ENCODE data around the gene LCORL.

The LCORL gene

GRCh38 chr4:17956245-17956644, 65.3 kb downstream of the LCORL start:
- Histone ChIP-seq H2AFZ (ENCODE audit: low read depth, low read length) (no peak overlapping the region), H3K9me3 (ENCODE audit: low read length) (peaks cover 2% of the 10 kb centered on the region), H3K4me3 (ENCODE audit: low read length) (no peak overlapping the region), H3K36me3 (ENCODE audit: insufficient read depth, low read length) (peaks cover 58% of the 10 kb centered on the region), H3K27me3 (ENCODE audit: insufficient read depth, low read length) (no peaks in the 10 kb centered on the region), H3K4me1 (ENCODE audit: insufficient read depth, low read length) (no peaks in the 10 kb centered on the region)

DNA sequence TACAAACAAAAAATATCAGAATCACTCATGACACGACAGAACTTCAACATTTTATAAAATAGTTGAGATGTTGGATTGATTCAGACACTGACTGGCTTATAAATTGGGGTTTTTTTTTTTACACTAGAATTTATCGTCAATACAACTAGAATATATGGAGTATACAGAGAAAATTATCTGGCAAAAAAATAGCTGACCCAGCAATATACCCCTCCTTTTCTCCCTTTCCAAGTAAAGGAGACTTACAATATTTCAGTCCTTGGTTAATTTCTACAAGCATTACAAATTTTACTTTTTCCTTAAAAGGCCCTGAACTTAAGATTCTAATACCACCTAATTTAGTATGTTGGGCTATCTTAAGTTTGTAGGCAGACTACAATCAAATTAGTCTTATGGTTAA, 76.3 kb downstream of the LCORL start:
- Histone ChIP-seq H3K4me3 (ENCODE audit: low read length) (no peak overlapping the region), H3K9me3 (ENCODE audit: low read length) (no peaks in the 10 kb centered on the region)

GRCh38 chr4:17941731-17942130, 79.8 kb downstream of the LCORL start:
- Histone ChIP-seq H3K4me3 (ENCODE audit: low read length) (no peak overlapping the region), H3K4me1 (ENCODE audit: insufficient read depth, low read length) (no peaks in the 10 kb centered on the region), H3K9me3 (ENCODE audit: low read length) (no peaks in the 10 kb centered on the region), H3K27me3 (ENCODE audit: insufficient read depth, low read length) (no peaks in the 10 kb centered on the region), H2AFZ (ENCODE audit: low read depth, low read length) (no peak overlapping the region), H3K36me3 (ENCODE audit: insufficient read depth, low read length) (no peaks in the 10 kb centered on the region)

More for the DNA sequence above, 76.3 kb downstream of the LCORL start:
- Histone ChIP-seq H3K36me3 (ENCODE audit: insufficient read depth, low read length) (peaks cover 9% of the 10 kb centered on the region), H2AFZ (ENCODE audit: low read depth, low read length) (no peak overlapping the region), H3K4me1 (ENCODE audit: insufficient read depth, low read length) (no peaks in the 10 kb centered on the region), H3K27me3 (ENCODE audit: insufficient read depth, low read length) (no peaks in the 10 kb centered on the region)

DNA sequence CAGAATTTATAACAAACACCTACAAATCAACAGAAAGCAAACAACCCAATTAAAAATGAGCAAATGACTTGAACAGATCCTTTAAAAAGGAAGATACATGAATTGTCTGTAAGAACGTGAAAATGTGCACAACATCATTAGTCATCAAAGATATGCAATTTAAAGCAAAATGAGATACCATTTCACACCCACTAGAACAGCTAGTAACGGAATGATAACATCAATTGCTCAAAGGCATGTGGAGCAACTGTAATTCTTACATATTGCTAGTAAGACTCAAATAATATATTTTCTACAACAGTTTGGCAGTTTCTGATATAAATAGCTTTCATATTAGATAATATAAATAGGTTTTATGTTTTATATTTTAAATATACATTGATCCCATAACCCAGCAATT, 82.5 kb downstream of the LCORL start:
- Histone ChIP-seq H3K4me3 (ENCODE audit: low read length) (no peak overlapping the region), H3K36me3 (ENCODE audit: insufficient read depth, low read length) (no peaks in the 10 kb centered on the region), H3K9me3 (ENCODE audit: low read length) (peaks cover 3% of the 10 kb centered on the region), H2AFZ (ENCODE audit: low read depth, low read length) (no peak overlapping the region), H3K27me3 (ENCODE audit: insufficient read depth, low read length) (no peaks in the 10 kb centered on the region), H3K4me1 (ENCODE audit: insufficient read depth, low read length) (no peaks in the 10 kb centered on the region)

GRCh38 chr4:17934286-17934685, 87.3 kb downstream of the LCORL start:
- no peak overlapping the region for H2AFZ ChIP-seq (ENCODE audit: low read depth, low read length)
- no peaks in the 10 kb centered on the region for H3K36me3 ChIP-seq (ENCODE audit: insufficient read depth, low read length)
- H3K4me3 ChIP-seq (ENCODE audit: low read length) = no peak overlapping the region
- peaks cover 3% of the 10 kb centered on the region for H3K9me3 ChIP-seq (ENCODE audit: low read length)
- no peaks in the 10 kb centered on the region for H3K27me3 ChIP-seq (ENCODE audit: insufficient read depth, low read length)
- H3K4me1 ChIP-seq (ENCODE audit: insufficient read depth, low read length) = no peaks in the 10 kb centered on the region

- peaks cover under 1% of the 10 kb centered on the region for H3K36me3 ChIP-seq (ENCODE audit: insufficient read depth, low read length)
Observed at GRCh38 chr4:17933126-17933525, 88.4 kb downstream of the LCORL start.

GRCh38 chr4:17932041-17932440, 89.5 kb downstream of the LCORL start:
- Histone ChIP-seq H3K4me3 (ENCODE audit: low read length) (no peak overlapping the region), H3K36me3 (ENCODE audit: insufficient read depth, low read length) (peaks cover 6% of the 10 kb centered on the region), H3K4me1 (ENCODE audit: insufficient read depth, low read length) (no peaks in the 10 kb centered on the region), H3K27me3 (ENCODE audit: insufficient read depth, low read length) (no peaks in the 10 kb centered on the region), H2AFZ (ENCODE audit: low read depth, low read length) (no peak overlapping the region), H3K9me3 (ENCODE audit: low read length) (peaks cover 6% of the 10 kb centered on the region)

More at GRCh38 chr4:17933126-17933525, 88.4 kb downstream of the LCORL start:
- no peak overlapping the region for H2AFZ ChIP-seq (ENCODE audit: low read depth, low read length)
- H3K4me3 ChIP-seq (ENCODE audit: low read length) = no peak overlapping the region
- H3K4me1 ChIP-seq (ENCODE audit: insufficient read depth, low read length) = no peaks in the 10 kb centered on the region
- H3K27me3 ChIP-seq (ENCODE audit: insufficient read depth, low read length) = no peaks in the 10 kb centered on the region
- peaks cover 3% of the 10 kb centered on the region for H3K9me3 ChIP-seq (ENCODE audit: low read length)

DNA sequence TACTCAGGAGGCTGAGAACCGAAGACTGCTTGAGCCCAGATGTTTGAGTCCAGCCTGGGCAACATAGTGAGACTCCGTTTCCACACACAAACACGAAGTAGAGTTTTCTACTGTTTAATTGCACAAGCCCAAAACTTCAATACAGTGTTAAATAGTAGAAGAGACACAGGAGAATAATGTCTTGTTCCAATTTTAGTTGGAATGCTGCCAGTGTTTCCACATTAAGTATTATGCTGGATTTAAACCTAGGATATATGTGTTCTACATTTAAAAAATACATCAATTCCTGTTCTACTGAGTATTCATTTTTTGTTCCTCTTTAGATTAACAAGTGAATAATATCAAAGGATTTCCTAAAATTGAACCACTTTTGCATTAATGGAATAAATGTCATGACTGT, 91.3 kb downstream of the LCORL start:
- Histone ChIP-seq H3K4me1 (ENCODE audit: insufficient read depth, low read length) (no peaks in the 10 kb centered on the region), H3K36me3 (ENCODE audit: insufficient read depth, low read length) (peaks cover 6% of the 10 kb centered on the region), H2AFZ (ENCODE audit: low read depth, low read length) (no peak overlapping the region), H3K27me3 (ENCODE audit: insufficient read depth, low read length) (no peaks in the 10 kb centered on the region), H3K4me3 (ENCODE audit: low read length) (no peak overlapping the region), H3K9me3 (ENCODE audit: low read length) (peaks cover 3% of the 10 kb centered on the region)

GRCh38 chr4:17924189-17924588, 97.4 kb downstream of the LCORL start:
- Histone ChIP-seq H2AFZ (ENCODE audit: low read depth, low read length) (no peak overlapping the region), H3K27me3 (ENCODE audit: insufficient read depth, low read length) (no peaks in the 10 kb centered on the region), H3K4me1 (ENCODE audit: insufficient read depth, low read length) (no peaks in the 10 kb centered on the region), H3K36me3 (ENCODE audit: insufficient read depth, low read length) (peaks cover 6% of the 10 kb centered on the region), H3K4me3 (ENCODE audit: low read length) (no peak overlapping the region), H3K9me3 (ENCODE audit: low read length) (peaks cover 3% of the 10 kb centered on the region)

DNA sequence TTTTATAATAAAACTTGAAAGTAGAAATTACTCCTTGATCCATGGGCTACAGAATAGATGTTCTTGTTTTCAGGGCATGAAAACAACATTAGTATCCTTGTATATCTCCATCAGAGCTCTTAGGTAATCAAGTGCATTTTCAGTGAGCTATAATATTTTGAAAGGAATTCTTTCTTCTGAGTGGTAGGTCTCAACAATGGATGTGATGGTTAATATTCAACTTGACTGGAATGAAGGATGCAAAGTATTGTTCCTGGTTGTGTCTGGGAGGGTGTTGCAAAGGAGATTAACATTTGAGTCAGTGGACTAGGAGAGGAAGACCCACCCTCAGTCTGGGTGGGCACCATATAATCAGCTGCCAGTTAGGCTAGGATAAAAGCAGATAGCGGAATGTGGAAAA, 100.1 kb downstream of the LCORL start:
- no peak overlapping the region for H2AFZ ChIP-seq (ENCODE audit: low read depth, low read length)
- H3K9me3 ChIP-seq (ENCODE audit: low read length) = no peaks in the 10 kb centered on the region
- no peaks in the 10 kb centered on the region for H3K4me1 ChIP-seq (ENCODE audit: insufficient read depth, low read length)
- H3K4me3 ChIP-seq (ENCODE audit: low read length) = no peak overlapping the region
- no peaks in the 10 kb centered on the region for H3K27me3 ChIP-seq (ENCODE audit: insufficient read depth, low read length)
- H3K36me3 ChIP-seq (ENCODE audit: insufficient read depth, low read length) = no peaks in the 10 kb centered on the region

- Histone ChIP-seq H3K4me1 (ENCODE audit: insufficient read depth, low read length) (no peaks in the 10 kb centered on the region), H3K4me3 (ENCODE audit: low read length) (no peak overlapping the region), H3K9me3 (ENCODE audit: low read length) (no peaks in the 10 kb centered on the region), H3K36me3 (ENCODE audit: insufficient read depth, low read length) (no peaks in the 10 kb centered on the region), H3K27me3 (ENCODE audit: insufficient read depth, low read length) (no peaks in the 10 kb centered on the region), H2AFZ (ENCODE audit: low read depth, low read length) (no peak overlapping the region)
Observed at GRCh38 chr4:17920681-17921080, 100.9 kb downstream of the LCORL start.

DNA sequence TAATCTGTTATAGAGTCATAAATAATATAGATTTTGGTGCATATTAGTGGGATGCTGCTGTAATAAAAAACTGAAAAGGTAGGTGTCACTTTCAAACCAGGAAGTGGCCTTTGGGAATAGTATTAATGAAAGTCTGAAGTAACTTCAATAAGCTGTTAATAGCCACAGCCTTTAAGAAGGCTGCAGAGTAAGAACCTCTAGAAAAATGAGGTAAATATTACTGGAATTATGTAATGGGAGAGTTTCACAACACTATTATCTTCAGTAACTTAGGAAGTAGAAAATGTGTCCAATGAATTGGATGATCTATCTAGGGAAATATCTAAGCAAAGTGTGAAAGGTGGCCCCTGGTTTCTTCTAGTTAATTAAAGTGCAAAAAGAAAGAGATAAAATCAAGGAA, 106.1 kb downstream of the LCORL start:
- peaks cover 9% of the 10 kb centered on the region for H3K36me3 ChIP-seq (ENCODE audit: insufficient read depth, low read length)
- H3K4me1 ChIP-seq (ENCODE audit: insufficient read depth, low read length) = no peaks in the 10 kb centered on the region
- no peak overlapping the region for H2AFZ ChIP-seq (ENCODE audit: low read depth, low read length)
- H3K4me3 ChIP-seq (ENCODE audit: low read length) = no peak overlapping the region
- no peaks in the 10 kb centered on the region for H3K27me3 ChIP-seq (ENCODE audit: insufficient read depth, low read length)
- H3K9me3 ChIP-seq (ENCODE audit: low read length) = no peaks in the 10 kb centered on the region

DNA sequence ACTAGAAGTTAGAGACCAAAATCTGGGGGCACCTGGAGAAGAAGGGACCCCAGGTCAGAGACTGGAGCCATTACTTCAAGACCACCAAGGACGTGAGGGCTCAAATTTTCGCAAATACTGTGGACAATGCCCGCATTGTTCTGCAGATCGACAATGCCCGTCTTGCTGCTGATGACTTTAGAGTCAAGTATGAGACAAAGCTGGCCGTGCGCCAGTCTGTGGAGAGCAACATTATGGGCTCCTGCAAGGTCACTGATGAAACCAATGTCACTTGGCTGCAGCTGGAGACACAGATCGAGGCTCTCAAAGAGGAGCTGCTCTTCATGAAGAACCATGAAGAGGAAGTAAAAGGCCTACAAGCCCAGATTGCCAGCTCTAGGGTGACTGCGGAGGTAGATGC, 109.5 kb downstream of the LCORL start:
- no peak overlapping the region for H3K4me3 ChIP-seq (ENCODE audit: low read length)
- H3K4me1 ChIP-seq (ENCODE audit: insufficient read depth, low read length) = no peaks in the 10 kb centered on the region
- no peak overlapping the region for H2AFZ ChIP-seq (ENCODE audit: low read depth, low read length)
- H3K36me3 ChIP-seq (ENCODE audit: insufficient read depth, low read length) = peaks cover 17% of the 10 kb centered on the region
- H3K9me3 ChIP-seq (ENCODE audit: low read length) = no peaks in the 10 kb centered on the region
- no peaks in the 10 kb centered on the region for H3K27me3 ChIP-seq (ENCODE audit: insufficient read depth, low read length)

DNA sequence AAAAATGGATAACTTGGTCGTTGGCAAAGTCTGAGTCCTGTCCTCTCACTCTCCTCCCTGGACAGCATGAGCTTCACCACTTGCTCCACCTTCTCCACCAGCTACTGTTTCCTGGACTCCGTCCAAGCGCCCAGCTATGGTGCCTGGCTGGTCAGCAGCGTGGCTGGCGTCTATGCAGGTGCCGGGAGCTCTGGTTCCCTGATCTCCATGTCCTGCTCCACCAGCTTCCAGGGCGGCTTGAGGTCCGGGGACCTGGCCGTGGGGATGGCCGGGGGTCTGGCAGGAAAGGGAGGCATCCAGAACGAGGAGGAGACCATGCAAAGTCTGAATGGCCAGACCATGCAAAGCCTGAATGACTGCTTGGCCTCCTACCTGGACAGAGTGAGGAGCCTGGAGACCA, 109.9 kb downstream of the LCORL start:
- Histone ChIP-seq H3K36me3 (ENCODE audit: insufficient read depth, low read length) (peaks cover 20% of the 10 kb centered on the region), H2AFZ (ENCODE audit: low read depth, low read length) (no peak overlapping the region), H3K27me3 (ENCODE audit: insufficient read depth, low read length) (no peaks in the 10 kb centered on the region), H3K4me3 (ENCODE audit: low read length) (no peak overlapping the region), H3K4me1 (ENCODE audit: insufficient read depth, low read length) (no peaks in the 10 kb centered on the region), H3K9me3 (ENCODE audit: low read length) (no peaks in the 10 kb centered on the region)

Data from neuron (in vitro differentiated cells).